HG03280 (cell line): ENCODE measurements around the gene ARL16.

ENCODE experiments used
- ATAC-seq: cut with Tn5 transposase; IDR thresholded peaks from one replicate; pipeline ENCODE4 v1.9.1; 2021; ENCODE audit warnings: mild to moderate bottlenecking, moderate library complexity; ENCODE audit not compliant: unreplicated experiment

Gene ARL16

DNA sequence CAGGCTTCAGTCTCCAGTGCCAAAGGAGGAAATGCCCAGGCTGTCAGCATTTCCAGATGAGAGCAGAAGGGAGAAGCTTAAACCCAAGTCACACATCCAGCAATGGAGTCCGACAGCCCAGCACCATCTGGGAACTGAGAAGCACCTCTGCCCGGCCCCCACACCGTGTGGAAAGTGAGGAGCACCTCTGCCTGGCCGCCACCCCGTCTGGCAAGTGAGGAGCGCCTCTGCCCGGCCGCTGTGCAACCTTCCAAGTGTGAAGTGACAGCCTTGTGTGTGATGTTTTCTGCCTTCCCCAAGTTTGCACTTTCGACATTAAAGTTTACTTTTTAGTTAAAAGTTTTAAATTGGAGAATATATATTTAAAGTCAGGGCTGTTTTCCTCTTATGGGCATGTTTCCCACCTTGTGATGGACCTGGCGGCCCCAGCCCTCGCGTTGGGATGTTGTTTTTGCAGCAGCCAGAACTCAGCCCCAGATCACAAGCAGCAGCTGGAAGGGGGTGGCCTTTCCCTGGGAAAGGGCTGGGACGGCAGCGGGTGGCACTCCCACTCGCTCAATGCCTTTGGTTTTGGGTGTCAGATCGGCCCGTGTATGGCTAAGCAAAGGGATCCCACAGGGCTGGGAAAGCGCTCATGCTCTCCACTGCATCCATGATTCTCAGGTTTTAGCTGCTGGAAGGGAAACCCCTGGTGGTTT is 9.9 kb downstream of the ARL16 start:
- ATAC-seq, result no peak

GRCh38 chr17:81672954-81673353 is 10.6 kb downstream of the ARL16 start:
- no peak for ATAC-seq

DNA sequence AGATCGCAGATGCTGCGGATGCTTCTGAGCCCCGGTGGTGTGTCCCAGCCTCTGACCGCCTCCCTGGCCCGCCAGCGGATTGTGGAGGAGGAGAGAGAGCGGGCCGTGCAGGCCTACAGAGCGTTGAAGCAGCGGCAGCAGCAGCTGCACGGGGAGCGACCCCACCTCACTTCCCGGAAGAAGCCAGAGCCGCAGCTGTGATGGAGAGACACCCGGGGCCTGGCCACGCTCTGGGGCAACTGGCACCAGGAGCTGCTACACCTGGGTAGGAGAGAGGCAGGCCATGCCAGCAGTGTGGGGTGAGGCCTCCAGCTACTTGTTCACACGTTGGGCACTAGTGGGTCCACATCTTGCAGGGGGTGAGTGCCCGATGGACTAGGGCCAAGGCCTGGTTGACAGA is 11.1 kb downstream of the ARL16 start:
- no peak for ATAC-seq

DNA sequence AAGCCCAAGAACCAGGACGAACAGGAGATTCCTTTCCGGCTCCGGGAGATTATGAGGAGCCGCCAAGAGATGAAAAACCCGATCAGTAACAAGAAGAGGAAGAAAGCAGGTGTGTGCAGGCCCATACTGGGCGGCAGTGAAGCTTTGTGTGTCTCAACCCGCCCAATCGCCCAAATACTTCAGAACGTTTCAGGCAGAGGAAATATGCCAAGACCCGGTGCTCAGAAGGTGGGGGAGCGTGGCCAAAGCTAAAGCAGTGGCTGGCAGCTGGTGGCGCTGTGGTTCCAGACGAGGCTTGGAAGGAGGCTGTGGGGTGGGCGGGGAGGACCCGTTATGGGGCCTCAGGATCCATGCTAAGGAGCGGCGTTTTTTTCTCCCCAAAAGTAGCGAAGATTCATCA is 15.8 kb downstream of the ARL16 start:
- no peak for ATAC-seq

DNA sequence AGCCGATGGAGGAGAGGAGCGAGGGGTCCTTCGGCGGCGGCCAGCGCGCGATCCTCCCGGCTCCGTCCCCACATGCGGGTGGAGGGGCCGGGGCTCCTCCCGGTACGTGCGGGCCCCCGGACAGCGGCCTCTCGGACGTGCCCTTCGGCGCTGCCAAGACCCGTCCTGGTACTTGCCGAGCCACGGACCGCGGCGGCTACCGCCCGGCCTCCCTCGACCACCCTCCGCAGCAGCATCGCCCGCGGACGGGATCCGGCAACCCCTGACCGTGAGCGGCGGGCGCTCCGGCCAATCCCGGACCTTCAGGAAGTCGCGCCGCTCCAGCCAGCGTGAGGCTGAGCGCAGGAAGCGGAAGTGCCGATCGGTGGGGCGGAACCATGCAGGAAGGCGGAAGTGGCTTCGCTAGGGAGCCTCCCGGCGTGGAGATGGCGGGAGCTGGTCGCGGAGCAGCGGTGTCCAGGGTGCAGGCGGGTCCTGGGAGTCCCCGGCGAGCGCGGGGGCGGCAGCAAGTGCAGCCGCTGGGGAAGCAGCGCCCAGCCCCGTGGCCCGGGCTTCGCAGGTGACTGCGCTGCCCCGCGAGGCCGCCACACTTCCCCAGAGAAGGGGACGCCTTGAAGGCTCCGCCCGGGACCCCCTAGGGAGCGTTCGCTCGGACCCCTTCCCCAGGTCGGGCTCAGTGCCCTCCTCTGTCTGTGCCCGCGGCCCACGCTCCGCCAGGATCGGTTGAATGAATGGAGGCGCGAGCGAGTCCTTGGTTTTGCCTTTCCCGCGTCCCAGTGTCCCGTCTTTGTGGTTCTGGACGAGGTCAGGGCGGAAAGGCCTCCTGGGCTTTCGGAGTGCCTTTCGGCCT is 17.0 kb downstream of the ARL16 start, which contains the start of the genes CCDC137 and OXLD1:
Gene CCDC137, plus strand, starts transcription at position 396 of the 850 bp plus-strand sequence. Its CDS starts 30 bp downstream, at position 426.
Gene OXLD1, minus strand, starts transcription at position 264 of the 850 bp plus-strand sequence. Its CDS starts 28 bp downstream, at position 236.
- ATAC-seq, result peak; percentile 97

DNA sequence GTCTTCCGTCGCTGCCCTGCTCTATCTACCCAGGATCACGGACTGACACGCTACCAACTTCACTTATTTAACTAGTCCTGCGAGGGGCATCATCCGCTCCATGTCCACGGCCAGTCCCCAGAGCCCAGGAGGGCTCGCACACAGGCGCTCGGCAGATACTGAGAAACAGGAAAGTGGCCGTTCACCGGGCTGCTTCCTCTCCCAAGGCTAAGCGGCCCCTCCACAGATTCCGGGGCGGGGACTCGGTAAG is 17.6 kb downstream of the ARL16 start:
- ATAC-seq, result peak; percentile 6

DNA sequence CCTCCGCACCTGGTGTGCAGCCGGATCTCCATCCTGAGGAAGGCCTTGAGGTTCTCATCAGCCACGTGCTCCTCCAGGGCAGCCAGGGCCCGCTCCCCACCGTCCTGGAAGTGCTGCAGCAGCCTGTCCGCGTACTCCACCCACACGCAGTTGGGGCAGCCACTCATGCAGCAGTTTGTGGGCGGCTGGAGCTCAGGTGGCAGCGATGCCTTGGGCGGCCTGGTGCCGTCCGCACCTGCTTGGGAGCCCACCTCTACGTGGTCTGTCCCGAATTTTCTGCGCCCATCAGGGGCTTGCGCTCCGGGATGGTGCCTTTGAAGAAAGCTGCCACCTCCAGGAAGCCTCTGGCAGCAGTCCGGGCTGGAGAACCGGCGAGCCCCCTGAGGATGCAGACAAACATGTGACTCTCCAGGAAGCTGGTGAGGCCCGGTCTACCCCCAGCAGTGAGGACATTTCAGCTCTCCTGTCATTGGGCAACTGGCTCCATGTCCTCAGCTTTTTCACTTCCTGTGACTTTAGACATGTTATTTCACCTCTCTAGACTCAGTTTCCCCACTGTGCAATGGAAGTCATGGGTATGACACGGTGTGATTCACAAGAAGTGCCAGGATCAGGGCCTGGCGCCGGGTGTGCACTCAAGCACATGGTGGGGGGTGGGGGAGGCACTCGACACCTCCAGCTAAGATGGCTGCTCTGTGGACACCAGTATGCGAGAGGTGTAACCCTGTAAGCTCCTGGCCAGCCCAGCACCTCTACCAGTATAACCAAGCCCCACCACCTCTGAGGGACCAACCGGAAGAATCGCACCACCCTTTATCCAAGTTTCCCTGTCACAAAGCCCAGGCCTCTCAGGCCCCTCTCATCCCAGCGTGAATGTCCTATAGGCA is 18.1 kb downstream of the ARL16 start:
- no peak for ATAC-seq

DNA sequence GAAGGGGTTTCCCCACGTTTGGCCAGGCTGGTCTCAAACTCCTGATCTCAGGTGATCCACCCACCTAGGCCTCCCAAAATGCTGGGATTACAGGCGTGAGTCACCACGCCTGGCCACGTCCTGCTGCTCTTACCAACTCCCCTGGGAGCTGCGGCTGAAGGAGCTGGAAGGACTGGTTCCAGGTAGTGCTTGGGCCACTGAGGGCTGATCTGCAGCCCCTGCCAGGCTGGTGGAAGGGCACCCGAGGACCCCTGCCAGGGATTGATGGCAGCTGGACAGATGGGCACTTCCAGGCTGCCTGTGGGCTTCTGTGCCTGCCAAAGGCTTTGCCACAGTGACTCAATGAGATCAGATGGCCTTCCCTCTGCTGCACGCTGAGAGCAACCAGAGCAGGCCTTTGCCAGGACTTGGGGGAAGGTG is 19.5 kb downstream of the ARL16 start:
- no peak for ATAC-seq

GRCh38 chr17:81662002-81662401 is 21.6 kb downstream of the ARL16 start:
- ATAC-seq, result no peak

DNA sequence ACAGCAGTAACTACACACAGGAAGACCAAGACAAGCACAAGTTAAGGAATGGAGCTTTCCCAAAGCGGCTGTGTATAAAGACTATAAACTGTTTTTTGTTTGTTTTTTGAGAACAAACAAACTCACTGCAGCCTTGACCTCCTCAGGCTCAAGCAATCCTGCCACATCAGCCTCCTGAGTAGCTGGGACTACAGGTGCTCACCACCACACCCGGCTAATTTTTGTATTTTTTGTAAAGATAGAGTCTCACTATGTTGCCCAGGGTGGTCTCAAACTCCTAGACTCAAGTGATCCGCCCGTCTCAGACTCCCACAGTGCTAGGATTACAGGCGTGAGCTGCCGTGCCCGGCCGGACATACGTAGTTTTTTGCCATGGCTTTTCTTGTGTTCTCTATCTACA is 23.2 kb downstream of the ARL16 start:
- no peak for ATAC-seq

- no peak for ATAC-seq
Observed at GRCh38 chr17:81659038-81659437, 24.6 kb downstream of the ARL16 start.

- no peak for ATAC-seq
Observed at GRCh38 chr17:81656835-81657234, 26.8 kb downstream of the ARL16 start.

GRCh38 chr17:81656118-81656743 is 27.4 kb downstream of the ARL16 start, which contains the start of gene PDE6G:
Gene PDE6G (minus strand): TSS chr17:81656542. CDS start chr17:81653305, 3,237 bp downstream.
- no peak for ATAC-seq

- ATAC-seq, result no peak
Observed at GRCh38 chr17:81655378-81656117, 28.0 kb downstream of the ARL16 start.

DNA sequence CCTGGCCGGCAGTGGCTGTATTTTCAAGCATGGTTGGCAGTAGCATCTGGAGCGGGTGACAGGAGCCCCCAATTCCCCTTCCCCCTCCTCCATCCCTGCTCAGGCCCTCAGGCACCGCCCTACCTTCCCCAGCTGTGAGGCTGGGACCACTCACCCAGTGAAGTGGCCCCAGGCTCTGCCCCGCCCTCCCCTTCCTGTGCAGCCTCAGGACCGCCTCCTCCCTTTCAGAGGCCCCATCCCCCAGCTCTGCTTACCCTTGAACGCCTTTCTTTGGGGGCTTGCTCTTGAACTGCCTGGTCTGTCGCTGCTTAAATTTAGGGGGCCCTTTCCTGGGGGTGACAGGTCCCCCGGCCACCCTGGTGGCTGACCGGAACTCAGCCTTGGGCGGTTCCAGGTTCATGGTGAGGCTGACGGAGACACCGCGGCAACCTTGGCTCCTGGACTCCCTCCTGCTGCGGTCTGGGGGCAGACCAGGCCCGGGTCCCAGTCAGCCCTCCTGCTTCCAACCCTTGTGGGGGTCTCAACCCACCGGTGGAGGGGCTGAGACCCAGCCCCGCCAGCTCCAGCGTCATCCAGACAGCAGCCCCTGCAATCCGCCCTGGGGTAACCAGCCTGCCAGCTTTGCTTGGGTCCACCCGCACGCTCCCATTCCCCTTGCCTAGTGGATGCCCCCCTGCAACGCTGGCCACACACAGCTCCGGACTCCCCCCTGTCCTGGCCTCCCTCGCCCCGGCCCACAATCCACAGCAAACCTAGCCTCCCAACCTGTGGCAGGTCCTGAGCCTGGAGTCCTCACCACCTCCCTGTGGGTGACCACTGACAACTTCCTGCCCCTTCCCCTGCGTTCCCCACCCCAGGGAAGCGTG is 30.5 kb downstream of the ARL16 start:
- no peak for ATAC-seq

DNA sequence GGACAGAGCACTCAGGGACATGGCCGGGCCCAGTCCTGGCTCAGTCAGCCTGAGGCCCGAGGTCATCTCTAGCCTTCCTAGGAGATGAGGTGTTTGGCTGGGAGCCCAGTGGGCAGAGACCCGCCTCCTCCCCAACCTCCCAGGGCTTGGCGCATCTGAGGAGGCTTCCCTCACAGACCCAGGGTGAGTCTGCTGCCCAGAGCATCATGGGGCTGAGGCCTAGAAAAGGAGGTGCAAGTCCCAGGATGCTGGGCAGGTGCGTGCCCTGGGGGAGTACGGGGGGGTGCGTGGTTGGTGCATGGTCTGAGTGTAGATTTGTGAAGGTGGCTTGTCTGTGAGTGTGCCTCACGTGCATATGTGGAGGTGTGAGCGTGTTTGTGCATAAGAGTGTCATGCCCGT is 31.9 kb downstream of the ARL16 start:
- no peak for ATAC-seq

DNA sequence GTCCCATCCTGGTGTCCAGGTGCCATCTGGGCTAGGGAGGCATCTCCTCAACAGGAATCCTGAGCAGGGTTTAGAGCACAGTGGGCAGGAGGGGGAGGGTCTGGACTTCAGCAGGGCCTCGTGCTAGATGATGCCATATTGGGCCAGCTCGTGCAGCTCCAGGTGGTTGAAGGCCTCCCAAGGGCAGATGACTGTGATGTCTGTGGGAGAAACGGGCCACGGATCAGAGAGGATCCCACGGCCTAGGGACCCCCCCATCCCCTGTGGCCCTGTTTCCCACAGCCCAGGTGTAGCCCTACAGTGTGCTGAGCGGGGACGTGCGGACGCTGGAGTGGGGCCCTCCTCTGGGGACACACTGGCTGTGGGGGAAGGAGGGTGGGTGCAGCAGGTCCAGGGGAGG is 32.6 kb downstream of the ARL16 start:
- ATAC-seq, result no peak

DNA sequence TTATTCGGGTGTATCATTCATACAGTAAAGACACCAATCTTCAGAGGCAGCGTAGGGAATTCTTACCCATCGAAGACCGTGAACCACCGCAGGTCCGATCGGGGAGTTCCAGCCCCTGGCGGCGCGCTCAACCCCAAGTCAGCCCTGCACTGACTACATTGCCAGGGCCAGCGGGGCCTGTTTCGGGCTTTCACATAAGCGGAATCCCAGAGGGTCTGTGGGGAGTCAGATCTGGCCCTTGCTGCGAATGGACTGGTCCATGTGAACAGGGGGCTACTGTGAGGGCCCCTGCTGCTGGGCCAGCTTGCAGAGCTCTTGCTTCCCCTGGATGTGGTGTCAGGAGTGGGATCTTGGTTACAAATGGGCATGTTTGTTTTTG is 34.9 kb downstream of the ARL16 start:
- no peak for ATAC-seq

DNA sequence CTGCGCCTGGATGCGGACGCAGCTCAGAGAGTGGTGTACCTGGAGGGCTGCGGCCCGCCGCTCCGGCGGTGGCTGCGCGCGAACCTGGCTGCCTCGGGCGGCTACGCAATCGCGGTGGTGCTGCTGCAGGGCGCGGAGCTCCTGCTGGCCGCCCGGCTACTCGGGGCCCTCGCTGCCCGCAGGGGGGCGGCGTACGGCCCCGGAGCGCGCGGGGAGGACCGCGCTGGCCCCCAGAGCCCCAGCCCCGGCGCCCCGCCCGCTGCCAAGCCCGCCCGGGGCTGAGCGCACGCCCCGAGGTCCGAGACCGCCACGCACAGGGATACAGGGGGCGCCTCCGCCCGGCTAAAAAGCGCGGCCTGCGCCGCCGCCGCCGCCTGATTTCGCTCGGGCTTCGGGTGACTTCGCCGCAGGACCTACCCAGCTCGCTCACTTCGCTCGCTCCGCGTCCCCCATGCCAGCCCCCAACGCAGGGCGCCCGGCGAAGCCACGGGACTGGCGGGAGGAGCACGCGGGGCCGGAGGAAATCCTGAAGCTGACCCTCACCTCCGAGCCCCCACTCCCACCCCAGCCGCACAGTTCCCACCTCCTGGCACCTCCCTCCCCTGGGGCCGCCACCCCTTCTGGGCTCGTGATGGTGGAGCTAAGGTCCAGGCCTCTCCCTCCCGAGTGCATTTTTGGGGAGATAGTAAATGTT is 35.4 kb downstream of the ARL16 start:
- ATAC-seq, result no peak
